ENCODE data around the gene ADAMTS20.
"Not testable (repeated sequence)": the region's sequence is repeated elsewhere in the genome, so short reads cannot be mapped to it uniquely, and the experiment has no call there.

ADAMTS20 gene, protein sequence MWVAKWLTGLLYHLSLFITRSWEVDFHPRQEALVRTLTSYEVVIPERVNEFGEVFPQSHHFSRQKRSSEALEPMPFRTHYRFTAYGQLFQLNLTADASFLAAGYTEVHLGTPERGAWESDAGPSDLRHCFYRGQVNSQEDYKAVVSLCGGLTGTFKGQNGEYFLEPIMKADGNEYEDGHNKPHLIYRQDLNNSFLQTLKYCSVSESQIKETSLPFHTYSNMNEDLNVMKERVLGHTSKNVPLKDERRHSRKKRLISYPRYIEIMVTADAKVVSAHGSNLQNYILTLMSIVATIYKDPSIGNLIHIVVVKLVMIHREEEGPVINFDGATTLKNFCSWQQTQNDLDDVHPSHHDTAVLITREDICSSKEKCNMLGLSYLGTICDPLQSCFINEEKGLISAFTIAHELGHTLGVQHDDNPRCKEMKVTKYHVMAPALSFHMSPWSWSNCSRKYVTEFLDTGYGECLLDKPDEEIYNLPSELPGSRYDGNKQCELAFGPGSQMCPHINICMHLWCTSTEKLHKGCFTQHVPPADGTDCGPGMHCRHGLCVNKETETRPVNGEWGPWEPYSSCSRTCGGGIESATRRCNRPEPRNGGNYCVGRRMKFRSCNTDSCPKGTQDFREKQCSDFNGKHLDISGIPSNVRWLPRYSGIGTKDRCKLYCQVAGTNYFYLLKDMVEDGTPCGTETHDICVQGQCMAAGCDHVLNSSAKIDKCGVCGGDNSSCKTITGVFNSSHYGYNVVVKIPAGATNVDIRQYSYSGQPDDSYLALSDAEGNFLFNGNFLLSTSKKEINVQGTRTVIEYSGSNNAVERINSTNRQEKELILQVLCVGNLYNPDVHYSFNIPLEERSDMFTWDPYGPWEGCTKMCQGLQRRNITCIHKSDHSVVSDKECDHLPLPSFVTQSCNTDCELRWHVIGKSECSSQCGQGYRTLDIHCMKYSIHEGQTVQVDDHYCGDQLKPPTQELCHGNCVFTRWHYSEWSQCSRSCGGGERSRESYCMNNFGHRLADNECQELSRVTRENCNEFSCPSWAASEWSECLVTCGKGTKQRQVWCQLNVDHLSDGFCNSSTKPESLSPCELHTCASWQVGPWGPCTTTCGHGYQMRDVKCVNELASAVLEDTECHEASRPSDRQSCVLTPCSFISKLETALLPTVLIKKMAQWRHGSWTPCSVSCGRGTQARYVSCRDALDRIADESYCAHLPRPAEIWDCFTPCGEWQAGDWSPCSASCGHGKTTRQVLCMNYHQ (N-terminal part only)

DNA sequence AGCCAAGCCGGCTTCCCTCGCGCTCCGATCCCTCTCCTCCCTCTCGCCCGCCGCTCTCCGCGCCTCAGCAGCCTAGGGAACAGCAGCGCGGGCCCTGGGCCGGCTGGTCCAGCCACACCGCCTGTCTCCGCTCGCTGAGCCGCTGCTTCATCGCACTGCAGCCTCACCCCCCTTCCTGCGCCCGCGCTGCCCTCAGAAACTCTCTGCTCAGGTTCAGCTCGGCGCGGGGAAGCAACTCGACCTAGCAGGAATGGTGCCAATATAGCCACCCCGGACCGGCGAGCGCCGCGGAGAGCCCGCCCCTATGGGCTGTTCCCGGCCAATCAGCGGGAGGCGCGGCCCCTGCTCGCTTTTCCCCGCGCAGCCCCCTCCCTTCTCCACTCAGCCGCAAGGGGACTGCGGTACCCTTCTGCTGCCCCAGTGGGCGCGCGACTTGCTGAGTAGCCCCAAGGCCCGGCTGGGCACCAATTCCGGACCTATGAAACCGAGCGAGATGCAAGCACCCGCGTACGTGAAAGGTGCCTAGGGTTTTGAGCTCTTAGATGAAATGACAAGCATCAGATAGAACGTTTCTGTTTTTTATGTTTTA lies at the start of gene ADAMTS20:
Gene ADAMTS20, minus strand, starts transcription at position 233 of the 589 bp plus-strand sequence. CDS start 282 bp downstream, outside the sequence.
- DNase-seq = no peak

DNA sequence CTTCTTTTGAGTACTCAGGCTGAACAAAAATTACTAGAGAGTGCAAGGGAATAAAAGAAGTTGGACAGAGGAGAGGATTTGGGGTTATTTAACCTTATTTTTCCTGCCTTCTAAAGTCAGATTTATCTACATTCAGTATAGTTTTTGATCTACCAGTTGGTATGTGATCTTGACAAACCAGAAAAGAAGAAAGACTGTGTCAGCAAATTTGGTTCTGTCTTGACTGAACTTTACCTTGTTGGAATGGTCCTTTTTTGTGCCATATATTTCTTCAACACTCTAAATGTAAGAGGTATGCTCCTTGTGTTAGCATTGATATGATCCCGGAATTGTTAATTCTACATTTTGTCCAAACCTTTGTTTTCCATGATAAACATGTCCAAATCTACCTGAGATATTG lies 47.7 kb upstream of the ADAMTS20 start:
- DNase-seq = no peak

DNA sequence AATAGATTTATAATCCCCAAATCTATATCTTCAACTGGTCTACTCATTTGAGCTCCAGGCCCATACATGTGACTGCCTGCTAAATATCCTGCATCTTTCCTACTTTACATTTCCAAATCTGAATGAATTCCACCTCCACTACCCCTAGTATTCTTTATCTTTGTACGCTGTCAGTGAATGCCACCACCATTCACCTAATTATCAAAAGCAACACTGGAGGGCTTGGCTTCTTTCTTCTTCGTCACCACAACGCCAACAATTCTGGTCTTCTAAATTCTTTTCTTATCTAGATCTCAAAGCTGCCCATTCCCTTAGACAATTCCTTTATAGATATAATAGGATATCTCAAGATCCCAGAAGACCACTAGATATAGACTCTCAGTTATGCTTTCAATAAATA lies 47.1 kb upstream of the ADAMTS20 start:
- no peak for DNase-seq

DNA sequence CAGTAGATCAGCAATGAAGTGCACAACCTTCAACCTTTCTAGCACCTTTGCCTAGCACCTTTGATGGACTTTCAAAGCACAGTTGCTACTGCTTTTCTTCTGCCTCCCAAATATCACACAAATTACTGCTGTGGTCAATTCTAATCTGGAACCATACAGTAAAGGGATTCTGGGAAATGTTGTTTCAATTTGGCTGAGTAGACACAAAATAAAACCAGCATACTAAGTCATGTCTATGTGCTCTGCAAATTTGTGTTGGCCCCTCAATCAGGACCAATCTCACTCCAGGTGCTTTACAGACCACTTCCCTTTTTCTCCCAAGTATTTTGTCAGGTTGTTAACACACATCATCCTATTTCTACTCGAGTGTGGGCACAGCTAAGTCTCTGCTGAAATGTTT lies 38.3 kb upstream of the ADAMTS20 start:
- no peak for DNase-seq

DNA sequence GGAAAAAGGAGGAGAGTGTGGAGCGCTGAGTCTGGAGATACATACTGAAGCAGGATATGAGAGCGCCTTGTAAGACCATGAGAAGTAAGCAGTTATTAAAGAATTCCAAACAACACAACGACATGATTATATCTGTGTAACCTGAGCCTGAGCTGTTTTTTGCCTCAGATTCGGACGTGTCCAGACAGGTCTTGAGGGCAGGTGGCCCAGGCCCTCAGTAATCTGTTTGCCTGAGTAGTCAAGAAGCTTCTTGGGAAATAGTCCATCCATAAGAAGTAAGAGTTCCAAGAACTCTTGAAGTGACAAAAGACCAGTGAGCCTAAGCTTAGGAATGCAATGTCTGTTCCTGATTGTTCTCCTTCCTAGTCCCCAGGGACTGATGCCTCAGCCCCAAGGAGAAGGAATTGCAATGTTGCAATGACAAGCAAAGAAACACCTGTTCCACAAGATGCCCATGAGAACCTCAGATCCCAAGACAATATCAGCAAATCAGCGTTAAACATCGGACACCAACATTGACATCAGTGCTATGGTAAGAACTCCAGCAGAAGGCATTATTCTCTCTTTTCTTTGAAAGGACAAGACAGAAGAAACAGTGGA lies 34.7 kb upstream of the ADAMTS20 start:
- no peak for DNase-seq

DNA sequence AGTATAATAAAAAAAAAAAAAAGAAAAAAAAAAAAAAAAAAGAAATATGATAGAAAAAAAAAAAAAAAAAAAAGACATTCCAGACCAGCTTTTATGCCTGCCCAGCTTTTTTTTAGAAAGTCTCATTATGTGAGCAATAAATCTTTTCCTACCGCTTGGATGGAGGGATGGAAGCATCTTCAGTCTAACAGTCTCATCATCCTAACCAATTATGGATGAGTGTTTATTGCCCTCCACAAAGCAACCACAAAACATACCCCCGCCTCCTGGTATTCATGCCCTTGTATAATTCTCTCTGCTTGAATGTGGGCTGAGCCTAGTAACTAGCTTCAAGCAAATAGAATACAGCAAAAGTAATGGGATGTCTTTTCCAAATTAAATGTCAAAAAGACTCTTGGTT lies 33.7 kb upstream of the ADAMTS20 start:
- DNase-seq = no peak

DNA sequence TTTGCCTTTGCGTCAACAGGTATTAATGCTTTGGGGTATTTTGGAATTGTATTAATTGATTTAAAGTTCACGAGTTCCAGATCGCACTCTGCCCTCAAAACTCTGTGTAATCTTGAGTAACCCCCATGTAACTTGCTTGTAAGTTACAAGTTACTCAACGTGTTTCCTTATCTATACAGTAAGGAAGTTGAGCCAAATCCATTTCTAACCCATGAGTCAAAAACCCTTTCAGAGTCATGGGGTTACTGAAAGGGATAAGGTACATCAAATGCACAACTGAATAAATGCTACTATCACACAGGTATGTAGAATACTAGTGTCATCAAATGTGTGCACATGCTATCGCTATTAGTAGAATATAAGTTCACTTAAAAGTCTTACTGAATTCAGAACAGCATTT lies 28.6 kb upstream of the ADAMTS20 start:
- DNase-seq = no peak

DNA sequence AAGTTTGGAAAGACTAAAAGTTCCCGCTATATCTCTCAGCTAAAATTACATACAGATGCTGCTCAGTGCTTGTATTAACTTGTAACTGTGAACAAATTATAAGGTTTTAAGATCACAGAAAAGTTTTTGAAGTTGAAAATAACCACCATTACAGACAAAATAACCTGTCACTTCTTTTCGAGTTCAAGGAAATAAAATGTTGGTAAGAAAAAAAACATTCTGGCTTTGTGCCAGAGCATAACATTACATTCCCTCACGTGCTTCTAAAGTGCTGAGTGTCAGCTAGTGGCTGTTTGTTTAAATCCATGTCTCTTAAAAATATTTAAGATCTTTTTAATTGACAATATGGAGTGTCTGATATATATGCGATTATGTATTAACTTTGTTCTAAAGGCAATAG lies 27.2 kb upstream of the ADAMTS20 start:
- DNase-seq = no peak

DNA sequence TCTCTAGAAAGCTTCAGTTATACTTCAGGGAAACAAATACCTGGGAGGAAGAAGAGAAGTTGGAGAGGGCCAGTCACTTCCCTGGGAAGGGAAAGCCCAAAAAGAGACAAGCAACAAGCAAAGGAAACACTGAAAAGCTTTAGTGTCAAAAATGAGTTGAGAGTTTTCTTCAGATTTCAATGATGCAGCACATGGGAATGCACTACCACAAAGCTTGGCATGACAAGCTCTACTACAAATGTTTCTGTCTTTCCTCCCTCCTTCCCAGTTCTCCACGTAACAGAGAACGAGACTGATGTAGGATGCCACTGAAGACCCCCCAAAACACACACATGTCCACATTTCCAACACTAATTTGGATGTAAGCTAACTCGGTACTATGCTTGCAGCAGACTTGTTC lies 26.8 kb upstream of the ADAMTS20 start:
- no peak for DNase-seq

DNA sequence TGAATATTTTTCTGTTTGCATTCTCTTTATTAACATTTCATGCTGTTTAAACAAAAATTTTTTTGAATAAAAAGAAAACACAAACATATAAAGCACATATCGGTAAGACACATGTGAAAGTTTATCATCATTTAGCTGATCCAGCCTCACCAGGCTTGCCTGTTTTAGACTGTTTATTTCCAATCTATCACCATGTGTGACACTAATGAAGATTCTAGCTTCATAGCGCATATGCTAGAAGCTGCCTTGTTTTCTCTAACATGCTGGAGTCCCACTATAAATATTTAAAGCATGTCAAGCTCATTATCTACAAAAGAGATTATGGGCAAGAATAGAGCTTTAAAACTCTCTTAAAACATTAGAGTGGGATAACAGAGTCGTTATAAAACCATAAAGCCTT lies 25.4 kb upstream of the ADAMTS20 start:
- no peak for DNase-seq

DNA sequence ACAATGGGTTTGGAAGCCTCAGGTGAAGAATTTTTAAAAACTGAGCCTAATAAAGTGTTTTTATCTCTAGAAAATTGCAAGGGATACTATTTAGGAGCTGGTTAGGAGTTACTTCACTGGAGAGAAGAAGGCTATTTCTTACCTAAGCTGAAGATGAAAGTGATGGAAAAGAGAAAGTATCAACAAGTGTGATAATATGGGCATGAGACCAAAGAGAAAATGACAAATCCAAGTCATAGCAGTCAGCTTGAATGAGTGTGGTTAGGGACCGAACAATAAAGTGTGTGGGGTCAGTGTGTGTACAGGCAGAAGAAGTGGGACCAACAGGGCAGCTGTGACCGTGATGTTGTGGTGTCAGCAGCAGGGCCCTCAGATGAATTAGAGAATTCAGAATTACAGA lies 24.2 kb upstream of the ADAMTS20 start:
- DNase-seq = no peak

DNA sequence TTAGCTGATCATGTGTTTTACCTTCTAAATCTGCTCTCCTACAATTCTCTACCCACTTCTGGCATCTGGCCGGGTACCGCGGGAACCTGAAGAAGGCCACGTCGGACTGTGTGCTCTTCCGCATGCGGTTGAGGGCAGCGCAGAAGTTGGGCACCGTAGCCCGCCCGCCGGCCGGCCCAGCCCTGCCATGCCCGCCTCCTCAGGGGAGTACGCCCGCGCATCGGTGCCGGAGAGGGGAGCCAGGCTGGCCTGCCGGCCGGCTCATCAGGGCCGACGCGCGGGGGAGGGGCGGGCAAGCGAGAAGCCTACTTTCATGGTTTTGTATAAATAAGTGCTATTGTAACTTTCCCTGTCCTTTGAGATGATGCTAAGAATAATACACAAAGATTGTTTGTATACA lies 19.9 kb upstream of the ADAMTS20 start:
- no peak for DNase-seq

DNA sequence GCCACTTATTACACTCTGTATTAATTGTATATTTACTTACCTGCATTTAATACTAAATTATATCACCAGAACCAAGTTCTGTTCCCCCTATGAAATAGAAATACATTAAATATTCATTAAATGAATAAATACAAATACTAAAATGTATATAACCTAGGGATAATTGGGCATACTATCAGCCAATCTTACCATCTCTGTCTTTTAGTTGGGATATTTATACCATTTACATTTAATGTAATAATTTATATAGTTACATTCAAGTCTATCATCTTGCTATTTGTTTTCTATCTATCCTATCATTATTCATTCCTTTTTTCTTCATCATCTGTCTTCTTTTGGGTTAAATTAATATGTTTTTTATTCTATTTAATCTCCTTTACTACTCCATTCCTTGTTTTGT lies 4.1 kb upstream of the ADAMTS20 start:
- no peak for DNase-seq

DNA sequence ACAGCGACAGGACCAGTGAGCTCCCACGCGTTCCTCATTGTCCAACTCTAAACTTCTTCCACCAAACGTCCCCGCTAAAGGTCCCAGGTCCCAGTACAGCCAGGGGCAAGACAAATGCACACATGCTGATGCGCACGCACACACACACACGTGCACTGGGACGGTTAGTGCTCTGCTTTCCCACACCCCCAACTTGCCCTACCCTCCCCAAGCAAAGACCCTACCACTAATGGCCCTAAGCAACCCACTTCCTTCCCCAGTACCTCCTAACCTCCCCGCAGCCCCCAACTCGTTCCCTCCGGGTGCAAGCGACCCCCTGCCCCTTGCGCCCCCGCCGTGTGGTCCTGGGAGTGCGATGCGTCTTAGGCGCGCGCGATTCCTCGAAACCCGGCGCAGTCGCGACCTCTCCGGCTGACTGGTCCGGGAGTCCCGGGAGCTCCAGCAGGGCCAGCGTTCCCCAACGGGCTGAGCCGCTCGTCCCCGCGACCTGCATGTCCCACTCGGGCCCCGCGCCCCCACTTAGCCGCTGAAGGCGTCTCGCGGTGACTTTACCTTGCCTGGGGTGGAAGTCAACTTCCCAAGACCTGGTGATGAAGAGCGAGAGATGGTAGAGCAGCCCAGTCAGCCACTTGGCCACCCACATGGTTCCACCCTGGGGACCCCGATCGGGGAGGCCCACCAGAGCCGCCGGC lies 578 bp downstream of the ADAMTS20 start:
- DNase-seq = no peak

DNA sequence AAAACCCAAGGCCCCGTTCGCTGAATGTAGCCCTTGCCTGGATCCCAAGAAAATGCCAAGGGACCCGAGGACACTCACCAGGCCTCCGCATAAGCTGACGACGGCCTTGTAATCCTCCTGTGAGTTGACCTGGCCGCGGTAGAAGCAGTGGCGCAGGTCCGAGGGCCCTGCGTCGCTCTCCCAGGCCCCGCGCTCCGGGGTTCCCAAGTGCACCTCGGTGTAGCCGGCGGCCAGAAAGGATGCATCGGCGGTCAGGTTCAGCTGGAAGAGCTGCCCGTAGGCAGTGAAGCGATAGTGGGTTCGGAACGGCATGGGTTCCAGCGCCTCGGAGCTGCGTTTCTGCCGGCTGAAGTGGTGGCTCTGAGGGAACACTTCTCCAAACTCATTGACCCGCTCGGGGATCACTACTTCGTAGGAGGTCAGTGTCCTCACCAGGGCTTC lies 1.2 kb downstream of the ADAMTS20 start:
- no peak for DNase-seq

DNA sequence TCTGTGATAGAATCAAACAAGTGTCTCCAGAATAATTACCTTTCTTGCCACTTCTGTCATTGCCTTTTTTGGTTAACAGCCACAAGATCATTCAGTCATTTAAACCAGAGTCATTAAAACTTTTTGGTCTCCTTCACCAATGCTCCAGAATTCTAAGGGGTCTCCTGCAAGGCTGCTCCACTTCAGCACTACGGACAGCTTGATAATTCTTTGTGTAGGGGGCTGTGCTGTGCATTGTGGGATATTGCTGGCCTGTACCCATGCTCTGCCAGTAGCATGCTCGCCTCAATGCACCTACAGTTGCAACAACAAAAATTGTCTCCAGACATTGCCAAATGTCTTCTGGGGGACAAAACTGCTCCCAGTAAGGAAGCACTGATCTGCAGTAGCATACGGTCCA lies 7.3 kb downstream of the ADAMTS20 start:
- no peak for DNase-seq

DNA sequence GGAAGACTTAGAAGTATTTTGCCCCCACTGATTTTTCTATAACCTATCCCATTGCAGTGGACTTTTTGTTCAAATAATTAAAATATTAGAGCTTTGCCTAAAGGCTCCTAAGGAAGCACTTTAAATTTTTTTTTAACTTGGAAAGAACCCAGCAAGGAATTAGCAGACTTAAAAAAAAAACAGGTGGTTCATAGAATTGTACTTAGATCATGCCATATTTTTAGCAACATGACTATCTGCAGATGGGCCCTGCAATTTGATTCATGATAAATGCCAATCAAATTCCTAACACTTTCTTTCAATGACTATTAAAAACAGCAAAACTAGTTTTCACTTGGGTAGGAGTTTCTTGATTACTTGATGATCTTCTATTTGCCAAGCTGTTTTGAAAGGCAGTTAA lies 11.5 kb downstream of the ADAMTS20 start:
- no peak for DNase-seq

DNA sequence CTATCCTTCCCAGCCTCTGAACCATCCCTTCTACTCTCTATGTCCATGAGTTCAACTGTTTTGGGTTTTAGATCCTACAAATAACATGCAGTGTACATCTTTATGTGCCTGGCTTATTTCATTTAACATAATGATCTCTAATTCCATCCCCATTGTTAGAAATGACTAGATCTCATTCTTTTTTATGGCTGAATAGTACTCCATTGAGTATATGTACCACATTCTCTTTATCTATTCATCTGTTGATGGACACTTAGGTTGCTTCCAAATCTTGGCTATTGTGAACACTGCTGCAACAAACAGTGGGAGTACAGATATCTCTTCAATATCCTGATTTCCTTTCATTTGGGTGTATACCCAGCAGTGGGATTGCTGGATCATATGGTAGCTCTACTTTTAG lies 14.3 kb downstream of the ADAMTS20 start:
- not testable (repeated sequence) for DNase-seq

DNA sequence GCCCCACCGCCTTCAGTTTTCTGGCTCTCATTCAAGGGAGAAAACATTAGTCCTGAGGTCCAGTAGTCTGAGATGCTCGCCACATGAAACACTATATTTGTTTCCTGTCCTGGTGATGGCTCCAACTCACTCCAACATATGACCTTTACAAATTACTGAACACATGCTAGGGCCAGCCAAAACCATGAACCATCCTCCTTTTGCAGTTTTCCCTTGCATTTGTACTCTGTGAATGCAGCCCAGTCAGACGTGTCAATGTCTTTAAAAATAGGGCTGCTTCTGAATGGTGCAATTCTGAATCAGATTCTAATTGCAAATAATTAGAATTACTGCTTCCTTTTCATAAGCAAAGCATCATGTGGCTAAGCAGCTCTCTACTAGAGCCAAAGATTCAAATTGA lies 36.0 kb downstream of the ADAMTS20 start:
- no peak for DNase-seq

DNA sequence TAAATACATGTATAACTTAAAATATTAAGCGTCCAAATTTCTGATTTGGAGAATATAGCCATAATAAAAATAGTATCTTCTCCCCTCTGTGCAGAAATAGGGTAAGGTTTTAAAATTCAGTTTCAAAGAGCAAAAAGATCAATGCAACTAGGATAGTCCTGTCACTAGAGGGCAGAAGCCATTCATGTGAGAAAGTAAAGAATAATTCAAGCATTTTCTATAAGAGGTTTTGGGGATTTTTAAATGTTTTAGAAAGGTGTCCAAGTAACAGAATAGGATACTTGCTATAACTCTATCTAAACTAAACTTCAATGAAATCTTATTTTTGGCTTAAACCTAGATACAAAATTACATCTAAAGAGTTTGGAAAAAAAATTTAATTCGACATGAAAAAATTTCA lies 50.3 kb downstream of the ADAMTS20 start:
- DNase-seq = no peak

DNA sequence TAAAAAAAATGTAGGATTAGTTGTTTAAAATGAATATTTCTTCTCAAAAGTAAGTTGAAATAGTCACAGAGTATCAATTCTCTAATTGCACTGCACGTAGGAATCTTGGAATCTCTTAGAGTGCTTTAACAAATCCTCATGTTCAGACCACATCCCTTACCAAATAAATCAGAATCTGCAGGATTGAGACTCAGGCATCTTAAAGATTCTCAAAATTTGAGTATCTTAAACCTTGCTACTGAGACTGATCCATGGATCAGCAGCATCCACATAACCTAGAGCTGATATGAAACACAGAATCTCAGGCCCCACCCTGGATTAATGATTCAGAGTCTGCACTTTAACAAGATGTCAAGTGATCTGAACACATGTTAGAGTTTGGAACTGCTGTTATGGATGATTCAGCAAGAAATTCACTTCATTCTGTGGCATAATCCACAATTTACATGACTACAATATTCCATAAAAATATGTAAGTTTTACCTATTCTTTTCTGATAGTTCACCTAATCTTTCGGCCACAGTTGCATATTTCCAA lies 58.7 kb downstream of the ADAMTS20 start:
- no peak for DNase-seq
